ENCODE results near the gene OARD1. TPM values are rescaled to one million over a fixed set of nuclear protein-coding genes. Genes with fewer than 3 reads are reported as not detected.

The OARD1 gene
- polyA plus RNA-seq, 1 of the 3 experiments (the other 2 are of a cell fraction), result 5.6 TPM

GRCh38 chr6:41097467-41098090 lies 25.4 kb upstream of the OARD1 start:
- Histone ChIP-seq H3K4me2 (peak overlapping the region; percentile 33), H4K20me1 (ENCODE audit: insufficient read depth) (0 out of 2 replicates have a peak, but pooled peaks cover 3% of the 10 kb centered on the region), H3K79me2 (ENCODE audit: insufficient read depth) (no peaks in the 10 kb centered on the region), H3K9me2 (no peaks in the 10 kb centered on the region), H3K9ac (no peak overlapping the region), H3K9me3 (no peaks in the 10 kb centered on the region), H3K27ac (ENCODE audit: low read depth in 2 of 2, low read length in 1 of 2) (peak overlapping the region; percentile 62 to 66), H3F3A (replicated peaks; ENCODE audit: insufficient read depth) (peaks cover 16% of the 10 kb centered on the region), H3K36me3 (replicated peaks in 1 of 2; ENCODE audit: control insufficient read depth in 1 of 2, insufficient read depth in 2 of 2, low read length in 1 of 2) (peaks cover 81 to 88% of the 10 kb centered on the region in 2 experiments), H3K4me1 (ENCODE audit: control insufficient read depth in 1 of 2, insufficient read depth in 2 of 2, low read depth in 1 of 2, low read length in 1 of 2) (peaks cover 11 to 20% of the 10 kb centered on the region in 2 experiments), H3K4me3 (ENCODE audit: low read depth in 2 of 2, low read length in 1 of 2) (no peak overlapping the region), H3K27me3 (ENCODE audit: insufficient read depth) (no peaks in the 10 kb centered on the region), H2AFZ (ENCODE audit: low read depth) (no peak overlapping the region)
- 52% methylated on average over 5 of the region's 5 CpGs for WGBS (ENCODE audit: low lambda C conversion rate)
- no peak for DNase-seq
- ChIA-PET POLR2A (no interaction called here), CTCF (no interaction called here)
- peak; percentile 83 for TF ChIP-seq TCF12 (IDR thresholded peaks at IDR 0.05)
- TF ChIP-seq, protein P1, sequence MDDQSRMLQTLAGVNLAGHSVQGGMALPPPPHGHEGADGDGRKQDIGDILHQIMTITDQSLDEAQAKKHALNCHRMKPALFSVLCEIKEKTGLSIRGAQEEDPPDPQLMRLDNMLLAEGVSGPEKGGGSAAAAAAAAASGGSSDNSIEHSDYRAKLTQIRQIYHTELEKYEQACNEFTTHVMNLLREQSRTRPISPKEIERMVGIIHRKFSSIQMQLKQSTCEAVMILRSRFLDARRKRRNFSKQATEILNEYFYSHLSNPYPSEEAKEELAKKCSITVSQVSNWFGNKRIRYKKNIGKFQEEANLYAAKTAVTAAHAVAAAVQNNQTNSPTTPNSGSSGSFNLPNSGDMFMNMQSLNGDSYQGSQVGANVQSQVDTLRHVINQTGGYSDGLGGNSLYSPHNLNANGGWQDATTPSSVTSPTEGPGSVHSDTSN (IDR thresholded peaks at IDR 0.05), result peak; percentile 9; the same call in 1 of the 2 replicates
- no peak for TF ChIP-seq SIN3A (IDR thresholded peaks at IDR 0.05; ENCODE audit: borderline replicate concordance, low read depth, low read length)
- TF ChIP-seq EZH2phosphoT487 (IDR thresholded peaks at IDR 0.05; ENCODE audit: borderline replicate concordance, low read depth), result no peak
- TF ChIP-seq MXI1 (IDR thresholded peaks at IDR 0.05; ENCODE audit: low read depth, low read length), result no peak
- no peak for TF ChIP-seq REST (IDR thresholded peaks at IDR 0.05; ENCODE audit: low read depth, low read length)
- TF ChIP-seq POLR2AphosphoS5 (IDR thresholded peaks at IDR 0.05; ENCODE audit: low read depth, low read length), result peak; percentile 17; the same call in 1 of the 2 replicates
- no peak for TF ChIP-seq RAD21 (IDR thresholded peaks at IDR 0.05; ENCODE audit: low read length)
- peak in 1 of 2 experiments; percentile 39; a peak in 1 of 4 replicates for TF ChIP-seq EP300 (IDR thresholded peaks at IDR 0.05; ENCODE audit: borderline replicate concordance in 1 of 2, low read depth in 1 of 2, low read length in 1 of 2)
- peak; percentile 67; the same call in 1 of the 2 replicates for TF ChIP-seq TEAD4 (IDR thresholded peaks at IDR 0.05; ENCODE audit: borderline replicate concordance, insufficient read depth)
- no peak for TF ChIP-seq USF1 (IDR thresholded peaks at IDR 0.05; ENCODE audit: borderline replicate concordance, low read depth)
- TF ChIP-seq GATA2 (CRISPR knock-in tag; IDR thresholded peaks at IDR 0.05), result no peak
- no peak for TF ChIP-seq USF2 (IDR thresholded peaks at IDR 0.05; ENCODE audit: borderline replicate concordance, low read depth, low read length)
- no peak for TF ChIP-seq MAX (IDR thresholded peaks at IDR 0.05; ENCODE audit: low read depth)
- TF ChIP-seq, protein P2, sequence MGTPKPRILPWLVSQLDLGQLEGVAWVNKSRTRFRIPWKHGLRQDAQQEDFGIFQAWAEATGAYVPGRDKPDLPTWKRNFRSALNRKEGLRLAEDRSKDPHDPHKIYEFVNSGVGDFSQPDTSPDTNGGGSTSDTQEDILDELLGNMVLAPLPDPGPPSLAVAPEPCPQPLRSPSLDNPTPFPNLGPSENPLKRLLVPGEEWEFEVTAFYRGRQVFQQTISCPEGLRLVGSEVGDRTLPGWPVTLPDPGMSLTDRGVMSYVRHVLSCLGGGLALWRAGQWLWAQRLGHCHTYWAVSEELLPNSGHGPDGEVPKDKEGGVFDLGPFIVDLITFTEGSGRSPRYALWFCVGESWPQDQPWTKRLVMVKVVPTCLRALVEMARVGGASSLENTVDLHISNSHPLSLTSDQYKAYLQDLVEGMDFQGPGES (IDR thresholded peaks at IDR 0.05; ENCODE audit: low read depth, low read length), result no peak
- no peak for TF ChIP-seq FOXM1 (IDR thresholded peaks at IDR 0.05; ENCODE audit: low read depth)
- TF ChIP-seq GABPA (IDR thresholded peaks at IDR 0.05; ENCODE audit: low read depth), result no peak
- 0 out of 2 replicates have a peak, but pooled peaks have one; percentile 10 for TF ChIP-seq CTCF (IDR thresholded peaks at IDR 0.05)
- TF ChIP-seq NFIC (IDR thresholded peaks at IDR 0.05; ENCODE audit: borderline replicate concordance), result peak; percentile 88
- no peak for TF ChIP-seq FOSL2 (IDR thresholded peaks at IDR 0.05; ENCODE audit: borderline replicate concordance, low read depth)
